SHP77 treated with DMSO at 0.1 percent for 48 hours (cell line): Measurements from ENCODE around the gene KLHL29.

Source experiments
- DNase-seq: peaks from one replicate; lab custom pipeline; 2025; lab: John Stamatoyannopoulos, UW

The KLHL29 gene

DNA sequence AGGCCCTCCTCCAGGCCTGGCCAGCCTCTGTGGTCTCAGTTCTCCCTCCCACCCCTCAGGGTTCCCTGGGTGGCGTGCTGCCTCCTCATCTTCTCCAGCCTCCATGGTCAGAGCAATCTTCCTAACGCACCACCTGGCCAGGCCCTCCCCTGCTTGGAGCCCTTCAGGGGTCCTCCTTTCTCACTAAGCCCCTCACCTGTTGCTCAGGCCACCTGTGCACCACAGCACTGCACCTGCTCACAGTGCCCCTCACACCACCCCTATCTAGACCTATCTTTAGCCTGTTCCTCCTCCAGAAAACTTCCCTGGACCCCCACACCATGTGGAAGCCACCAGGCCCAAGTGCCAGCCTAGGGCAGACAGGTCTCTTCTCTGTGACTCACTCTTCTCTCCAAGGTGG is 274.8 kb downstream of the KLHL29 start:
- DNase-seq: no peak

DNA sequence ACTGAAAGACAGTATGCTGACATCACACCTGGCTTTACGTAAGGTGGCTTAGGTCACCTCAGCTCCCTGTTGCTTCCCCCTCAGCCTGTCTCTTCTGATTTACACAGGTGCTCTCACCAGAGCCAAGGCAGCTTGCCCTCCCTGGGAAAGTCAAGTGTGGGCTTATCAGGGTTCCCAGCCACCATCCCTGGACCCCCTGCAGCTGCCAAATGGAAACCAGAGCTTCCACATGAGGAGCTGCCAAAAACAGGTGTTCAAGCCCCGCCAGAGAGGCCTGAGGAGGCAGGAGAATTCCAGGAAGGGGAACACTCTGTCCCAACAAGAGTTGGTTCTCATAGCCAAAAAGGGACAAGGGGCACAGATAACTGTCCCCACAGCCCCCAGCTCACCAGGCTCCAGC is 275.3 kb downstream of the KLHL29 start:
- DNase-seq: no peak

DNA sequence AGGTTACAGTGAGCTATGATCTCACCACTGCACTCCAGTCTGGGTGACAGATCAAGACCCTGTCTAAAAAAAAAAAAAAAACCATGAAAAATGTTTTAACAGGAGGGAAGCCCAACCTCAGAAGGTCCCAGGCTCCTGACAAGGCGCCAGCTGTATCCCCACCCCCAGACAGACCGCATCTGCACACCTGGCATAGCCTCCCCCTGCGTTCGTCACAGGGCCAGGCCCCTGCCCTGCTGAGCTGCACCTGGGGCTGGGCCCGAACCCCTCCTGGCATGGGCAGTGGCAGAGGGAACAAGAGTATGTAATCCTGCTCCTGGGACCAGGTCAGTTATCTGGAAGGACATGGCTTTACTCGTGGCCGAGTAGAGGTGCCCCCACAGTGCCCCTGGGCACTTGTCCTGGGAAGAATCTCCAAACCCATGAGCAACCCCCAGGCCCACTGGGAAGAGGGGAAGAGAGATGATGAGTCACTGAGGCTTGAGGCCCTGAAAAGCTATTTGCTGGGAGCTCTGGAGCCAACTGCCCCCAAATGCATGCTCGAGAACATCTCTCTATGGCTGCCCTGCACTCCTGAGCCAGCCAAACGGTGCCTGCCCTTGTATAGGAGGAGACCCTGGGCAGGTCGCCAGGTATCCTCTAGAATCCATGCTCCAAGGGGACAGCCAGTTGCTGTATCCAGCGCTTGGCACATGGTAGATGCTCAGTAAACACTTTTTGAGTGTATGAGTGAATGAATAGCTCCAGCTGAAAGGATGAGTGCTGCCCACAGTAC is 276.5 kb downstream of the KLHL29 start:
- DNase-seq: no peak

DNA sequence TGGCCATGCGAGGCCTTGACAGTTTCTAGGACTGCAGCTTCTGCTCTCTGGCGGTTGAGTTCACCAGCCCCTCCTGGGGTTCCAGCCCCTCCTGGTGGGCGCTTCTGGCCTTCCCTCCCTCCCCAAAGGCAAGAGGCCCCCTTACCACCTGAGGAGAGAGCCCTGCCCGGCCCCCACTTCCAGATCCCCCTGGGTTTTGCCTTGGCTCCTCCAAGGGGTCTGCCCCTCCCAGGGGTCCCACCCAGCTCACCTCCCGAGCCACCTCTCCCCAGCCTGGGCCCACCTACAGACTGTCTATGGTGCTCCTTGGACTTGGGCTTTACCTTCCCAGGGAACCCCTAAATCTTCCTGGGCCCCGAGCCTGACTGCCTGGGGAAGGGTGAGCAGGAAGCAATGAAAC is 277.5 kb downstream of the KLHL29 start:
- no peak for DNase-seq

DNA sequence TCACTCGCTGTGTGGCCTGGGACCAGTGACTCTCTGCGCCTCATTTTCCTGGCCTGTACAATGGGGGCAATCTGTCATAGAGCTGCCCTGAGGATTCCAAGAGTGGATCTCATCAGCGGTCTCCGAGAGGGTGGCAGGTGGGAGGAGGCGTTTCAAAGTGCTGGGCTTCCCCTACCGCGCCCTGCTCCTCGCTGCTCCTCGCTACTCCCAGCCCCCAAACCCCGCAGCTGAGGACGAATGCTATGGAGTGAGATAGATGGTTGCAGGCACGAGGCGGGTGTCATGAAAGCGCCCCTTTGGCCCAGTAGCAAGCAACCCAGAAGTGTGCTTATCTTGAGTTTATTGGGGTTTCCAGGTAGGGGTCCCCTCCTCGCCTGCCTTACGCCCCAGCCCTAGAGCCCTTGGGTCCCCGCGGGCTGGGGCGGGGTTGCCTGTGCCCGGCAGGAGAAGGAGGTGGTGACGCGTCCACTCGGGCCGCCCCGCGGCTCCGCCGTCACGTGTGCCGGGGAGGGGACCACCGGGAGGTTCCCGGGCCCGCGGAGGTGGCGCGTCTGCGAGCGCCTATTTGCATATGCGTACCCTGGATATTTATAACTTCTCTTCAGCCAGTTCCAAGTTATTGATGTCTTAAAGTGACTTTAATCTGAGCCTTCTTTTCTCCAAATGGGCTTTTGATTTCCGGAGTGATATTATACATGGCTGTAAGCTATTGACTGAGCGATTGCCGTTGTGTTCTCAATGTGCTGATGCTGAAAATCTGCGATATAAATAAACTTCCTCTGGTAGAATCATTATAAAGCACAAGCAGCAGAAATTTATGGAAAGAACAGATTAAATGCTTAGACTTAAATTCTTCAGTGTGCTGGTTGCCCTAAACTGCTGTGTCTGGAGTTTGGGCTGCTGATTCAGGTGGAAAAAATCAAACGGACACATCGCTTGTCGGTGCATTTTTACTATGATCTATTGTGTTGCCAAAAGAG is 278.3 kb downstream of the KLHL29 start:
- DNase-seq: no peak

DNA sequence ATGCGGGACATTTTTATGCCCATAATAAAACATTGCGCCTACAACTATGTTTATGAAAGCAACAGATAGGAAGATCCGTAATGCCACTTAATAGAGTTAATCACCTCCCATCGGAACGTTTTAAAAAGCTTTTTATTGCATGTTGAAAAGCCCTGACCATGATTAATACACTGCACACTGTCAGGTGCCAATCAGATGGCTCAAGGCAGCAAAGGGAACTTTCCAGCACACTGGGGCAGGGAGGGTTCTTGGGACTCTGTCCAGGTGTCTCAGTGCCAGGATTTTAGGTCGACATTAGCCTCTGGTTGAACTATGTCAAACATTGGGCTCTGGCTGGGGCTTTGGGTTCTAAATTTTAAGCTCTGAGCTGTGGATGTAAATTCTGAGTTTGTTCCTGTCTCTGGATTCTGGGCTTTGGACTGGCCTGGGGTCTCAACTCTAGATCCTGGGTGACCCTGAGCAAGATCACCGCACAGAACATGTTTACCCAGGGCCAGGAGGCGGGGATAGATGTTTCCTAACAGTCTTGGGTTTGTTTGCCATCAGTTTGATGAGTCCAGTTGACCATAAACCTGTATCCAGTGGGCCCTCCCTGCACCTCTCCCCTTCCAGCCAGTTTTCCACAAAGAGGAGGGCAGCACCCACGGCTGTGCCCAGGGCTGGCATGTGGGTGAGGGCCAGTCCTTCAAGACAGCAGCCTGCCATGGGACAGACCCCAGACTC is 279.2 kb downstream of the KLHL29 start:
- no peak for DNase-seq

DNA sequence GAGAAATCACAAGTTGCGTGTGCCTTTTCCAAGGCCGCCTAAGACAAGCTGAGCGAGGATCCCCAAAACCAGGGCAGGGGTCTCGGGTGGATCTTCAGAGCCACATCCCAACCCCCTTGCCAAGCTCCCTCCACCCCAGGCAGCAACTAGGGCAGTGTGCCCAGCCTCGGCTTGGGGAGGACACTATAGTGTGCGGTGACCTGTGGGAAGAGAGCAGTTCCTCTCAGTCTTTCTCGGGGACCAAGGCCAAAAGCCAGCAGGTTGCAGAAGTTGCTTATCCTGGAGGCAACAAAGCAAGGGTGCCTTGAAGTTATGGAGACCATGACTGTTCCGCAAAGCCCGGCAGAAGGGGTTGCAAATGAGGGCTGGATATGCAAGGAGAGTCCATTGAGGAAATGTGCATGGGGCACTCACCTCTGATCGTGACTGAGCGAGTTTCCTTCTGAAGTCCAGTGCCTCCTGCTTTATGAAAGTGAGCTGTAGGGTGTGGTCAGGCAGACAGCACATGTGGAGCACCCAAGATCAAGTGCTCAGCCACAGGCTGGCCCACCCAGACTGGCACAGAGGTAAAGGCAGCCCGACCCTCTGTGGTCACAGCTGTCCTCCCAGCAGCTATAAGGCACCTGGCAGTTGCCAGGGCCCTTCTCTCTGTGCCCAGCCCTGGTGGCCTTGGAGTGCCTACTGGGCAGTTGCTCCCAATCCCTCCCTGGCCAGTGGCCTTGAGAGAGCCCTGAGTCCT is 281.4 kb downstream of the KLHL29 start:
- DNase-seq: no peak

DNA sequence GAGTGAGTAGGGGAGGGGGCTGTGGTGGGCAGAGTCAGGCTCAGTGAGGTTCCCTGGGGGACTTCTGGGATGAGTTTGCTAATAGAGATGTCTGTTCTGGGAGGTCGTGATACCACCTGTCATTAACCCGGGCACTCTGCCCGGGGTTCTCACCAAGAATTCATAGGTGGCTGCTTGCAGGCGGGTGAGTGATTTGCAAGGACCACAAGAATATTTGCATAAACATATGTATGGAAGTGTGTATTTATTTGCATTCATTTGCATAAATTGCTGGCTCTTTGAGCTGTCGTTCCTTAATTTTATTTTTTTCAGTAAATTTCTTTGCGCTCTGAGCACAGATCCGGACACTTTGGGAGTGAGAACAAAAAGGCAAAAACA is 282.0 kb downstream of the KLHL29 start:
- no peak for DNase-seq

DNA sequence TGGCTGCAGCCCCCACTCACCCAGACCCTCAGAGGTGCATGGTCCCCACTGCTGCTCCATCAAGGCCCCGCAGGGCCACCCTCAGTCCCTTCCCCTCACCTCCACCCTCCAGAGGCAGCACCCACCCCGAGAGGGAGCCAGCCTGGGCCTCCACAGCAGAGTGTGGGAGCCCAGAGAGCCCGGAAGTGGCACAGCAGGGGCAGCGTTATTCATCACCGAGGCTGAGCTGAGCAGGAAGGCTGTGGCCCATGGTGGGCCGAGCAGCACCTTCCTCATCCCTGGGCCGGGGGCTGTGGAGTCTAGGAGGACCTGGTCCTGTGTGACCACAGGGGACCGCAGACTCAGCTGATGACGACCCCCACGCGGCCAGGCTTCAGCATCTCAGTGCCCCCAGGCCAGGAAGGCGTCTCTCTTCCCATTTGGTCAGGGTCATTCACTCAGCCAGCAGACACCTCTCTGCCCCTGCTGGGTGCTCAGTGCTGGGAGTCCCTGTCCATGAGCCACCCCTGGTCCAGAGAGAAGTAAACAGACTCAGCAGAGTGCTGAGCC is 283.9 kb downstream of the KLHL29 start:
- no peak for DNase-seq

DNA sequence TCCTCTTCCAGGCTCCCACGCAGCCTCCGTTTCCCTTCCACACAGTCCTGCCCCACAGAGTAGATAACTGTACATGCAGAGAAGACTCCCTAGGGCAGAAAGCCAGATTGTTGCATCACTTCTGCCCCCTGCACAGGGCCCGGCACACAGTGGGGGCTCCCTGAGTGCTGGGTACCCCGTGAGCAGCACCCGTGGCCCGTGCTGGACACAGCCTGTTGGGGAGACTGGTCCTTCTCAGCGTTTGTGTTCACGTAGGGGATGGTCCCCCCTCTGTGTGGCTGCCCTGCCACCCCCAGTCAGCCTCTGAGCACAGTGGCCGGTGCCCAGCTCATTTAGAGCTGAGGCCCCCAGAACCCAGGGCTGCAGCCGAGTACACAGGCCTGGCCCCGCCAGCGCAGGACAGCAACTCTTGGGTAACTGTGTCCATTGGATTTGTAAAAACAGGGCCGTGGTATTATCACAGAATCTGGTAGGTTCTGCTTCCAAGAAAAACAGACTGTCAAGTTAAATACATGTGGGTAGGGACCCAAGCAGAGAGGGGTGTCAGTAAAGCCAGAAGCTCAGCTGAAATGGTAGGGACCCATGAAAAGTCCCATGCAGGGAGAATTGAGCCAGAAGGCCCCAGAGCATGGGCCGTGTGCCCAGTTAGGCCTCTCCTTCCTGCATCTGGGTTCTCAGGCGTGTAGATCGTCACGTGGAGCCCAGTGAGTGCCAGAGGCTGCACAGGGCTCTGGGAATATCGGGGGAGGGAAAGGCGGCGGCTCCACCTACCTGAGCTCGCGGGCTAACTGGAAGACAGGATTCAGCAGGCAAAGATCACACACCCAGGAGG is 284.6 kb downstream of the KLHL29 start:
- DNase-seq: no peak

DNA sequence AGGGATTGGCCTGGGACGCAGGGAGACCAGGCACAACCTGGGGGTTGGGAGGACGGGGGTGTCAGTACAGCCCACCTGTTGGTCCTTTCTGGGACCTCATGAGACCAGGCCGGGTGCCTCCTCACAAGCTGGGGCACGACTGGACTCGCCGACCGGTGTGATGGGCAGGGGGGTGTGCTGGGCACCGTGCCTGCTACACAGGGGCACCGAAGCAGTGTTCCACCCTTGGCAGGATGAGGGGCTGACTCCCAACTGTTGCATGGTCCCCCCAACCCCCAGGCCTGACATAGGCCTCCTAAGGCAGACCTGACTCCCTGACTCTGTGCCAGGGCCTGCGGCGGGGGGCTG is 285.2 kb downstream of the KLHL29 start:
- no peak for DNase-seq

DNA sequence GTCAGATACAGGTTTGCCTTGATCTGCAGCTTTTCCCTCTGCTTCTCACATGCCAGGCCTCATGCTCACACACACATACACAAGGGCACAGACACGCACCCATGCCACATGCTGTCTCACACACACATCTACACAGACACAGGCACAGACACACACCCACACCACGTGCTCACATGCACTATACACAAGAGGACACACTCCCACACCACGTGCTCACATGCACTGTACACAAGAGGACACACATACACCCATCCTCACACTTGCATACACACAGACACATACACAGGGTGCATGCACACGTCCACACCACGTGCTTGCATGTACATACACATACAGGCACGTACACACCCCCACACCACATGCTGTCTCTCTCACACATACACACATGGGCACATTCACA is 288.1 kb downstream of the KLHL29 start:
- DNase-seq: no peak

DNA sequence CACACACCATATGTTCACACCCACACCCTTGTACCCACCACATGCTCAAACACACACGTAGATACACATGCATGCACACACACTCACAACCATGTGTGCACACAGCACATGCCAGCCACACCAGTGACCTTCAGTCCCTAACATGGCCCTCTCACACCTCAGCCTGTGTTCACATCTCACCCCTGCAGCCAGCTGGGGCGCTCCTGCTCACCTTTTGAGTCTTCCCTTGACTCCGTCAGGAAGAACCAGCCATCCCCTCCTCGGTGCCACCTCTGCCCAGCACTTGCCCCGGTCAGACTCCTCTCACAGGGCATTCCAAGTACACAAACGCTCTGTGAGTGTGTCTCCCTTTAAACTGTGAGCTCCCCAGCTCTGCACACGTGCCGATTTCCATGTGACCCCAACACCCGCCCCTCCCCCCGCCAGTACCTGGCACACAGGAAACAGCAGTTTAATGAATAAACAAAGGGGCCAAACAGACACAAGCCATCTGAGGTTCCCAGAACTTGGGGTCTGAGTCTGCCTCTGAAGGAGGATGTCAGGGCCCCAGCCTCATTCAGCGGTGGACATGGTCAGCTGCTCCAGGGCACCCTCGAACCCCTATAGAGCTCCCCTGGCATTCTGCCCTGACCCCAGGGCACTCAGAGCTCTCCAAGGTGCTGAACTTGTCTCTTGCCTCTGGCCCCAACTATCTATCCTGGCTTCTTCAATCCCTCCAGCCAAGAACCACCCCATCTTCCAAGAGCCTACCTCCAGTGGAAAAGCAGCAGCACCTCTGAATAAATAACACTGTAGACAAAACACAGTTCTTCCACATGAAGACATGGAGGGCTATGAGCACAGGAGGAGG is 289.1 kb downstream of the KLHL29 start:
- DNase-seq: no peak

DNA sequence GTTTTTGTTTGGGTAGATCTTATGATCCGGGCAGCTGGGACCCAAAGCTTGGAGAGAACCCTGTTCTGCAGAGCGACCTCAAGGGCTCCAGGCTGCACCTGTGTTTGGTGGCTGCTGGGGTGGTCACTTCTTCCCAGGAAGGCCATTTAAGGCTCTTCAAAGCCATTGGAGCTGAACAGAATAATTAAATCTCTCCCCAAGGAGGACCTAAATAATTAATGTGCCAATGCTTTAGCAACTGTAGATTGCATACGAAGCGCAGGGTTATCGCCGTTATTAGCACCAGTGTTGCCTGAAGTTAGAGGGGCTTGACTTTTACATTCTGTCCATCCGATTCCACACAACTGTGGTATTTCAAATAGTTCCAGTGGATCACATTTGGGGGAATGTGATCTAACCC is 290.5 kb downstream of the KLHL29 start:
- no peak for DNase-seq

DNA sequence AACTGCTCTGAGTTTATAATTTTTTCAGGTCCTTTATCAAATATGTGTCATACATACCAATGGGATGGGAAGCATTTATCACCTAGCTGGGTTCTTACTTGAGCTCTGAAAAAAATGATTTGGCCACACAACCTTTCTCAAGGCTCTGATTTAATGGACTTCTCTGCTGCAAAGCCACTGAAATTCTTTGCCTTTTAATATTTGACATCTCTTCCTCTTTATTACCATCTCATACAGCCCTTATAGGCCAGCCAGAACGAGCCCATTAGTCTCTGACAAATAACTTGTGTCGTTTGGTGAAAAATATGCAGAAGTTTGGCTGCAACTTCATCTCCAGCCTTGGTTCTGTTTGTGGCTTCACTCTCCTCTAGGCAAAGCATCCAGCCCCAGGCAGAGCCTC is 292.9 kb downstream of the KLHL29 start:
- no peak for DNase-seq

DNA sequence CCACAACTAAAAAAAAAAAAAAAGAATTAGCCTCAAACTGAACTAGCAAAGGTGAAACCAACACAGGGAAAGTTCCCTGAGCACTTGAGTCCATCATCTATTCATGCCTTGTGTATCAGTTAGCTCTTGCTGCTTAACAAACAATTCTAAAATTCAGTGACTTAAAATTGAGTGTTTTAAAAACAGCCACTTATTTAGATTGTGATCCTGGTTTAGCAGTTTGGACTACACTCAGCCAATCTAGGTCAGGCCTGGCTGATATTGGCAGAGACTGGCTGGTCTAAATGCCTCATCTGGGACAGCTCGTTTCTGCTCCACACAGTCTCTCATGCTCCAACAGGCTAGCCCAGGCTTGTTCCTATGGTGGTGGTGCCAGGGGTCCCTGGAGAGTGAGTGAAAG is 294.1 kb downstream of the KLHL29 start:
- DNase-seq: no peak

DNA sequence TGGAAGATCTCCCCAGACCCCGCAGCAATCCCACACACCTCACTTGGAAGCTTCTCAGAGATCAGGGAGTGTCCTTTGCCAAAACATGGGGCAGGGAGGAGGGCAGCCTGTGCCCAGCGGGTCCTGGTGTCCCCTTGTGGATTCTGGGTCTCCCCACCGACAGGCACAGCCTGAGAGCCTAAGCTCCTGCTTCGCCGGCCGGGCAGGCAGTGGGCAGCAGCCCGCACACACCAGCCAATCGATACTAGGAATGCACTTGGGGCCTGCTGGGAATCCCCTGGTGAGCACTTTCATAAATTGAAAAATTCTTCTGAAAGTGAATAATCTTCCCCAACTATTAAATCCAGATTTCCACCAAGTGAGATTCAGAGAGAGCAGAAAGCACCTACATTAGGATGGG is 296.0 kb downstream of the KLHL29 start:
- DNase-seq: no peak

DNA sequence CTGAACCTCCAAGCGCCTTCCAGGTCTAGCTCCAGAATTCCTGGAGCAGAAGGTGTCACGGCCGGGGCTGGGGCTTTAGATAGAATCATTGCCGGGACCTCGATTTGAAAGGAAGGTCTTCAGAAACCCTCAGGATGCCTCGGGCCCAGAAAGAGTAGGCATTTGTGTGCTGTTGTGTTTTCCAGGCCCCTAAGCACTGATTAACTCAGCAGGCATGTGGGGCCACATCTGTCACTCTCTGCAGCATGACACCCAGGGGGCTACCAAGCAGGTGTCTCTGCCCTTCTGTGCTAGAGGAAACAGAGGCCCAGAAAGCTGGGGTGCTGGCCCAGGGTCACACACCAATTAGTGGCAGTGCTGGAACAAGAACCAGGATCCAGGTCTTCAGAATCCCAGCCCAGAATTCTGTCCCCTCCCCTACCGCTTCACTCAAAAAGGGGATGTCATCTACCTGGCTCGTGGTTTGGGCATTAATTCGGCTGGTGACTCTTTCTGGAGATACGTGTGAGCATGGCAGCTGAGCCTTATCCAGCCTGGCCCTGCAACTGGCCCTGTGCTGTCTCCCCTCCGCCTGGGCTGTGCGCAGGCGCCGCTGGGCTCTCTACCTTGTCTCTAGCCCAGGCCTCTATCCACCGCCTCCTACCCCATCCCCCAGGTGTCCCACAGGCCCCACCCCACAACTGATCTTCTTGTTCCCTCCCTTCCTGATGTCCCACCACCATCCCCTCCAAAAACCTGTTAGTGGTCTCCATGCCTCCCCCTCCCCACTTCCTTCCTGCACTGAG is 296.6 kb downstream of the KLHL29 start:
- DNase-seq: no peak

DNA sequence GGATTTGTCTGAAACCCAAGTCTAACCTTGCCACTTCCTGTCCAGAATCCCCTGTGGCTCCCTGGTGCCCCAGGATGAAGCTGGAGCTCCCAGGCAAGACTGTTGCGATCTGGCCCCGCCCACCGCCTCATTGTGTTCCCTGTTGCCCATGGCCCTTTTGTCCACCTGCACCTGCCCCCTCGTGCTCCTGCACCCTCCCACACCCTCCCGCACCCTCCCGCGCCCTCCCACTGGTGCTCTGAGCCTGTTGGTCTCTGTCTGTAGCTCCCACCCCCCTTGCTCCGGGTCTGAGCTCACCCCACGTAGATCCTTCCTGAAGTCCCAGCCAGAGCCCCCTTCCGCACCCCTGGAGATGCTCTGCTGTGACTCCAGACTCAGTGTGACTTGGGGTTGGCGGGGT is 297.5 kb downstream of the KLHL29 start:
- DNase-seq: no peak
